Kidney epithelial cell (primary cell): ENCODE results near the gene FREM1. TPM values are rescaled to one million over a fixed set of nuclear protein-coding genes. Genes with fewer than 3 reads are reported as not detected.

Experiments
- DNase-seq: peaks from one replicate; pipeline ENCODE4 v3.0.0-alpha.2; 2010; ENCODE audit warnings: low read depth
- H3K27me3 ChIP-seq: 2 replicates; pipeline ENCODE4 v1.6.0; 2011; ENCODE audit warnings: low read length; ENCODE audit not compliant: control insufficient read depth, insufficient read depth
- H3K36me3 ChIP-seq: 2 replicates; pipeline ENCODE4 v1.5.1; 2011; ENCODE audit warnings: low read length; ENCODE audit not compliant: control insufficient read depth, insufficient read depth
- H3K4me3 ChIP-seq: 2 replicates; pipeline ENCODE4 v1.5.1; 2011; ENCODE audit warnings: low read depth, mild to moderate bottlenecking, control low read depth, low read length
- CTCF ChIP-seq: IDR thresholded peaks from 2 replicates; pipeline ENCODE4 v1.5.1; 2011; ENCODE audit warnings: mild to moderate bottlenecking, moderate library complexity, low read length, control low read depth, inconsistent platforms; ENCODE audit not compliant: insufficient read depth, poor library complexity, severe bottlenecking
- total RNA-seq: library from RNA; depleted of rRNA; stranded (reverse); fragments of >200 nt; gene quantifications from 2 replicates; pipeline ENCODE4 v1.2.3, GENCODE V29; 2015

FREM1 gene
- total RNA-seq, 1 donor from 2014 or later, result 1.0 TPM

- no peak for DNase-seq
- no peaks in the 10 kb centered on the region for H3K27me3 ChIP-seq
- TF ChIP-seq CTCF, result no peak
- H3K36me3 ChIP-seq, result no peaks in the 10 kb centered on the region
- no peak overlapping the region for H3K4me3 ChIP-seq
These were observed 4.2 kb downstream of the FREM1 start for GRCh38 chr9:14906000-14906399.

GRCh38 chr9:14903040-14903439 lies 7.2 kb downstream of the FREM1 start:
- Histone ChIP-seq H3K36me3 (no peaks in the 10 kb centered on the region), H3K27me3 (no peaks in the 10 kb centered on the region), H3K4me3 (no peak overlapping the region)
- no peak for TF ChIP-seq CTCF
- DNase-seq, result no peak

- Histone ChIP-seq H3K27me3 (no peaks in the 10 kb centered on the region), H3K36me3 (no peaks in the 10 kb centered on the region), H3K4me3 (no peak overlapping the region)
- no peak for TF ChIP-seq CTCF
- no peak for DNase-seq
These were observed 7.7 kb downstream of the FREM1 start for GRCh38 chr9:14902561-14902960.

- Histone ChIP-seq H3K36me3 (no peaks in the 10 kb centered on the region), H3K27me3 (no peaks in the 10 kb centered on the region), H3K4me3 (no peak overlapping the region)
- DNase-seq, result no peak
- TF ChIP-seq CTCF, result no peak
These were observed 10.4 kb downstream of the FREM1 start for GRCh38 chr9:14899815-14900193.

GRCh38 chr9:14899042-14899814 lies 11.0 kb downstream of the FREM1 start:
- no peak for TF ChIP-seq CTCF

GRCh38 chr9:14895806-14896205 lies 14.4 kb downstream of the FREM1 start:
- Histone ChIP-seq H3K4me3 (no peak overlapping the region), H3K27me3 (no peaks in the 10 kb centered on the region), H3K36me3 (no peaks in the 10 kb centered on the region)
- DNase-seq, result peak; percentile 34
- no peak for TF ChIP-seq CTCF

More at GRCh38 chr9:14899042-14899814, 11.0 kb downstream of the FREM1 start:
- Histone ChIP-seq H3K36me3 (no peaks in the 10 kb centered on the region), H3K27me3 (no peaks in the 10 kb centered on the region), H3K4me3 (no peak overlapping the region)
- DNase-seq, result no peak
